OCI-LY3 (cell line): ENCODE data around the gene TK2.

Experiments used
- EZH2phosphoT487 ChIP-seq: fragments of 200-600 bp; shearing (Covaris generic); IDR thresholded peaks from 2 replicates; pipeline ENCODE4 v1.6.1; 2018; ENCODE audit warnings: antibody characterized with exemption, mixed run types, low read depth
- TF ChIP-seq, protein P1 (sequence below): fragments of 200-600, 300-600 bp; sonication (generic); IDR thresholded peaks from 2 replicates; pipeline ENCODE4 v1.5.1; 2014; ENCODE audit warnings: antibody characterized with exemption, low read length, low read depth

DNA sequence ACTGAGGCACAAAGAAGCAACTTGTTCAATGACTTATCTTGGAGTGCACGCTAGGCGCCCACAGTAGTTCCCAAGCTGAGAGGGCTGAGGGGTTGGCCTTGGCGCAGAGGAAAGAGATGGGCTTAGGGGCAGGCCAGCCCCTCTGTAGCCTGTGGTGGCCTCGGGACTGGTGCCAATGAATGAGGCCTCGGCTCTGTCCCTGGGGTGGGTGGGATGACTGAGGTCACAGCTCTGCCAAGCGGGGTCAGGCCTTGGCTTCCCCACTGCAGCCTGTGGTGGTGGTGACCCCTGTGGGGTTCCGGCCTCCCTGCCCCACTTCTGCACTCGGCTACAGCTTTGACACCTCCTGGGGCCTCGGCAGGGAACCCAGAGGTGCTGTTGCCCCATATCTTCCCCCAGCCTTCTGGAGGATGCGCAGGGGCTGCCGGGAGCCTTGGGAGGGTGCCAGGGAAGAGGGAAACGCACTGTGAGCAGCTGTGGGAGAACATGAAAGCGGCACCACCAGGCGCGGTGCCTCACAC, 76.8 kb downstream of the TK2 start:
- TF ChIP-seq, protein P1, sequence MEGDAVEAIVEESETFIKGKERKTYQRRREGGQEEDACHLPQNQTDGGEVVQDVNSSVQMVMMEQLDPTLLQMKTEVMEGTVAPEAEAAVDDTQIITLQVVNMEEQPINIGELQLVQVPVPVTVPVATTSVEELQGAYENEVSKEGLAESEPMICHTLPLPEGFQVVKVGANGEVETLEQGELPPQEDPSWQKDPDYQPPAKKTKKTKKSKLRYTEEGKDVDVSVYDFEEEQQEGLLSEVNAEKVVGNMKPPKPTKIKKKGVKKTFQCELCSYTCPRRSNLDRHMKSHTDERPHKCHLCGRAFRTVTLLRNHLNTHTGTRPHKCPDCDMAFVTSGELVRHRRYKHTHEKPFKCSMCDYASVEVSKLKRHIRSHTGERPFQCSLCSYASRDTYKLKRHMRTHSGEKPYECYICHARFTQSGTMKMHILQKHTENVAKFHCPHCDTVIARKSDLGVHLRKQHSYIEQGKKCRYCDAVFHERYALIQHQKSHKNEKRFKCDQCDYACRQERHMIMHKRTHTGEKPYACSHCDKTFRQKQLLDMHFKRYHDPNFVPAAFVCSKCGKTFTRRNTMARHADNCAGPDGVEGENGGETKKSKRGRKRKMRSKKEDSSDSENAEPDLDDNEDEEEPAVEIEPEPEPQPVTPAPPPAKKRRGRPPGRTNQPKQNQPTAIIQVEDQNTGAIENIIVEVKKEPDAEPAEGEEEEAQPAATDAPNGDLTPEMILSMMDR = no peak
- no peak for TF ChIP-seq EZH2phosphoT487
